GM23248 (cell line): Measurements from ENCODE around the gene MBNL1. TPM values are rescaled to one million over a fixed set of nuclear protein-coding genes. Genes with fewer than 3 reads are reported as not detected.

Source experiments
- DNase-seq: peaks from one replicate; pipeline ENCODE4 v3.0.0-alpha.2; 2015
- H2AFZ ChIP-seq: fragments of 200-600 bp; sonication (generic); 2 replicates; pipeline ENCODE4 v1.6.1; 2016; ENCODE audit warnings: antibody characterized with exemption
- H3F3A ChIP-seq: fragments of 200-600 bp; sonication (generic); 2 replicates; pipeline ENCODE4 v1.6.1; 2016; ENCODE audit warnings: mild to moderate bottlenecking, antibody characterized with exemption, mixed run types; ENCODE audit not compliant: insufficient read depth
- H3K27ac ChIP-seq: fragments of 200-600 bp; sonication (generic); 2 replicates; pipeline ENCODE4 v1.5.1; 2016; ENCODE audit warnings: mild to moderate bottlenecking
- H3K27me3 ChIP-seq: fragments of 200-600 bp; sonication (generic); replicated peaks from 2 replicates; pipeline ENCODE4 v1.6.1; 2016; ENCODE audit warnings: mild to moderate bottlenecking; ENCODE audit not compliant: insufficient read depth
- H3K36me3 ChIP-seq: fragments of 200-600 bp; sonication (generic); 2 replicates; pipeline ENCODE4 v1.6.1; 2016; ENCODE audit warnings: low read depth, mild to moderate bottlenecking
- H3K4me1 ChIP-seq: fragments of 200-600 bp; sonication (generic); 2 replicates; pipeline ENCODE4 v1.6.1; 2016; ENCODE audit warnings: mild to moderate bottlenecking; ENCODE audit not compliant: insufficient read depth
- H3K4me2 ChIP-seq: fragments of 200-600 bp; sonication (generic); one replicate; pipeline ENCODE4 v1.6.1; 2016; ENCODE audit warnings: mild to moderate bottlenecking; ENCODE audit not compliant: unreplicated experiment
- H3K4me3 ChIP-seq: fragments of 200-600 bp; sonication (generic); 2 replicates; pipeline ENCODE4 v1.5.1; 2016; ENCODE audit warnings: mild to moderate bottlenecking
- H3K79me2 ChIP-seq: fragments of 200-600 bp; sonication (generic); 2 replicates; pipeline ENCODE4 v1.6.1; 2016; ENCODE audit warnings: mild to moderate bottlenecking; ENCODE audit not compliant: insufficient read depth
- H3K9ac ChIP-seq: fragments of 200-600 bp; sonication (generic); 2 replicates; pipeline ENCODE4 v1.6.1; 2016; ENCODE audit warnings: mild to moderate bottlenecking
- H3K9me2 ChIP-seq: fragments of 200-600 bp; sonication (generic); 2 replicates; pipeline ENCODE4 v1.6.1; 2016; ENCODE audit warnings: mixed run types, mild to moderate bottlenecking, moderate library complexity; ENCODE audit not compliant: insufficient read depth
- H3K9me3 ChIP-seq: fragments of 200-600 bp; sonication (generic); one replicate; pipeline ENCODE4 v1.6.1; 2017; ENCODE audit warnings: low read depth
- H4K20me1 ChIP-seq: fragments of 200-600 bp; sonication (generic); 2 replicates; pipeline ENCODE4 v1.6.0; 2016; ENCODE audit not compliant: insufficient read depth
- EZH2 ChIP-seq: fragments of 200-600 bp; sonication (generic); IDR thresholded peaks from 2 replicates; pipeline ENCODE4 v1.6.1; 2018; ENCODE audit warnings: antibody characterized with exemption, mild to moderate bottlenecking; ENCODE audit not compliant: insufficient read depth, poor library complexity, severe bottlenecking
- EZH2phosphoT487 ChIP-seq: fragments of 200-600 bp; sonication (generic); IDR thresholded peaks from 2 replicates; pipeline ENCODE4 v1.6.1; 2018; ENCODE audit warnings: antibody characterized with exemption, moderate library complexity, mild to moderate bottlenecking, low read depth; ENCODE audit not compliant: insufficient read depth
- WGBS, 2 experiments: methylation state at CpG; one replicate each; pipeline ENCODE4 v1.1.6; 2015 to 2017; ENCODE audit warnings: low lambda C conversion rate in 2 of 2, low coverage in 1 of 2; ENCODE audit errors: missing lambda C conversion rate in 2 of 2; 5-methylcytosine and 5-hydroxymethylcytosine counted together
- in situ Hi-C: fragments of 300-500 bp; cut with MboI; formaldehyde crosslinking; loops from 2 replicates; pipeline ENCODE4 v1.15.0; 2020
- polyA plus RNA-seq: library from polyadenylated mRNA; unstranded; fragments of >200 nt; fragmentation: Nextera tagmentation; extraction: Ambion mirVana; gene quantifications from 2 replicates; pipeline ENCODE4 v1.2.1, GENCODE V29; 2016
- total RNA-seq: library from RNA; depleted of rRNA; stranded (reverse); fragments of >200 nt; shearing (Covaris generic); gene quantifications from 2 replicates; pipeline ENCODE4 v1.2.3, GENCODE V29; 2014

MBNL1 gene
- total and polyA plus RNA-seq, 2 experiments from 2014 or later: 89.5 to 262 TPM

DNA sequence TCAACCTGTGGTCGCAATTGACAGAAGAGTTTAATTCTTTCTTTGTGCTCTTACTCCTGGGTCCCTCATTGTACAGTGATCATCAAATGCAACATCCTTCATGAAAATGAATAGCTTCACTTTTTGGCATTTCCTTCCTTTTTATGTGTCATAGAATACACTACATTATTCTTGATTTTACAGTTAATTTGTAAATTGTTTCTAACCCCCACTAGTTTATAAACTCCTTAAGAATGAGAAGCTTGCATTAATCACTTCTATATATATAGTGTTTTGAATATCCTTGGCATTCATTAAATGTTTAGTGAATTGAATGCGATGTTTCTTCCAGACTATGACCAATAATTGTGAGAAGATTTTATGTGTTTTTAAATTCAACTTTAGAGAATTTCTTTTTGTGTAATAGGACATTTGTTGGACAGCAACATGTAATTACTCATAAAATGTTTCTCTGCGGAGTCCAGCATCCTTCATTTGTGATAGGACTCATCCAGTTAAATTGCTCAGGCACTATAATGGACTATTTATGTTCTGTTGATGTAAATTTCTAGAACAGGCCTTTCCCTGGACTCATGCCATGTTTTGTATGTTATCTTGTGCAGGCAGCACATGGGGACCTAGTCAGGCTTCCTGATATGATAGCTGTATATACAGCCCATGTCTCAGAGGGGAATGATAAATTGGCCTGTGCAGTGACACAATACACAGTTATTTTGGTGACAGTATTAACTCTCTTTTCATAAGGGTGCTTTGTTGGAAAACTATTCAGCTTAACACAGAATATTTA lies 51.3 kb downstream of the MBNL1 start:
- Histone ChIP-seq H4K20me1 (peaks cover 4% of the 10 kb centered on the region; the same call in 1 of the 2 replicates), H3K4me3 (no peak overlapping the region), H3K4me1 (peaks cover 83% of the 10 kb centered on the region), H3K79me2 (peaks cover 97% of the 10 kb centered on the region), H3K36me3 (0 out of 2 replicates have a peak, but pooled peaks cover 8% of the 10 kb centered on the region), H3K27me3 (no peaks in the 10 kb centered on the region), H3K27ac (peak overlapping the region; percentile 50), H3K4me2 (peak overlapping the region; percentile 50), H3K9me2 (no peaks in the 10 kb centered on the region), H3F3A (peaks cover 50% of the 10 kb centered on the region), H3K9me3 (no peaks in the 10 kb centered on the region), H2AFZ (no peak overlapping the region), H3K9ac (no peak overlapping the region)
- TF ChIP-seq EZH2: no peak
- TF ChIP-seq EZH2phosphoT487: no peak
- 38 to 40% methylated on average over 3 of the region's 3 CpGs for WGBS, 2 experiments
- DNase-seq: peak; percentile 67
- in situ Hi-C loops: no loop called here

DNA sequence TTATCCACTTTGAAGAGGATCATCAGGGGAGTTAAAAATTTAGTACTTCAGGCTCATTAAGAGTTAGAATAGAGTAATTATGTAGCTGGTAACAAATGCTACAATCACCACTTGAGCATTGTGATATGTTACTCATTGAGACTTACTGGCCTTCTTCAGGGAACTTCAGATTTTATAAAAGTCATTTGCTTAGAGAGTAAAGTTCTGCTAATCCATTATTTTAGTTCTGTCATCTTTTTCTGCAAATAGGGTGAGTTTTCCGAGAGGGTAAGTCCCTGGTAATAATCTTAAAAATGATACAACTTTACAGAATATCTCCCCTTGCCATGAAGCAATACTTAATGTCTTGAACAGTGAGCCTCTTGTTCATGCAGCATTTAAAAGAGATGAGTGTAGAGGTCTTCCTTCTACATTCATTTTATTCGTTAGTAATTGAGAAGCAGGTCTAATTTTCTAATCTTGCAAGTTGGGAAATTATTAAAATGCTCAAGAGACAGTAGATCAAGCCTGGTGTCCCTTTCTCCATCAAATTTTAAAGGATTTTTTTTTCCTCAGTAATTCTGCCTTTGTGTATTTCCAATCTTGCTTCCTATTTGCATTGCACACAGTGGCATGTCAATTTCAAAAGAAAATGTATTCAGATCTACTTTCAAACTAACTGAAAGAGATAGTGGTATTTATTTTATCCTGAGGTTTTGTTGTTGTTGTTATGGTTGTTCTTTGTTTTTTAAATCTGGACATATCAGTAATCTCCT lies 52.6 kb downstream of the MBNL1 start:
- Histone ChIP-seq H3K9me3 (no peaks in the 10 kb centered on the region), H3K36me3 (0 out of 2 replicates have a peak, but pooled peaks cover 3% of the 10 kb centered on the region), H3K27ac (peak overlapping the region; percentile 50), H3K27me3 (no peaks in the 10 kb centered on the region), H3F3A (peaks cover 50% of the 10 kb centered on the region), H3K4me2 (peak overlapping the region; percentile 50), H3K79me2 (peaks cover 97% of the 10 kb centered on the region), H3K4me3 (no peak overlapping the region), H2AFZ (no peak overlapping the region), H3K9ac (no peak overlapping the region), H4K20me1 (peaks cover 7% of the 10 kb centered on the region; the same call in 1 of the 2 replicates), H3K4me1 (peaks cover 72% of the 10 kb centered on the region), H3K9me2 (no peaks in the 10 kb centered on the region)
- TF ChIP-seq EZH2phosphoT487 (no peak), EZH2 (no peak)
- WGBS, 2 experiments: 59 to 68% methylated on average over 2 of the region's 2 CpGs
- DNase-seq: no peak
- in situ Hi-C loops: no loop called here

DNA sequence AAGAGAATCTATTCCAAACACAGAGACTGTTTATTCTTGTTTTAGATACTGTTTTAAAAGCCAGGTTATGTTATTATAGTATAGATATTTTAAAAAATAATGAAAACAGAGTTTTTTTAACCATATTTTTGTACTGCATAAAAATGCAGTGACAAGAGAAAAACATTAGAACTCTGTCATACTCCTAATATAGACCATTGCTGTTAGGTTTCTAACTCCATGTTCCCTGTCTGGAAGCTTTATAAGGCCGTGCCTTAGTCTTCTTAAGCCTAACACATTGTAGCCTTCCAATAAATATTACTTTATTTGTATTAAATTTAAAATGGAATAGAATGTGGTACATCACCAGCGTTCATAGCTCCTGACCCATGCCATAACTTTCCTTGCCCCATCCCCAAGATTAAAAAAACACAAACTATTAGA lies 53.2 kb downstream of the MBNL1 start:
- no peak for TF ChIP-seq EZH2phosphoT487
- Histone ChIP-seq H3K9me3 (no peaks in the 10 kb centered on the region), H4K20me1 (peaks cover 7% of the 10 kb centered on the region; the same call in 1 of the 2 replicates), H3F3A (peaks cover 50% of the 10 kb centered on the region), H3K79me2 (peaks cover 97% of the 10 kb centered on the region), H3K4me3 (no peak overlapping the region), H3K4me2 (no peak overlapping the region), H3K36me3 (0 out of 2 replicates have a peak, but pooled peaks cover 3% of the 10 kb centered on the region), H3K27me3 (no peaks in the 10 kb centered on the region), H3K9me2 (no peaks in the 10 kb centered on the region), H3K27ac (peak overlapping the region; percentile 50), H2AFZ (no peak overlapping the region), H3K4me1 (peaks cover 66% of the 10 kb centered on the region), H3K9ac (no peak overlapping the region)
- DNase-seq: no peak
- WGBS, 2 experiments: 95 to 98% methylated on average over 2 of the region's 2 CpGs
- in situ Hi-C loops: no loop called here

DNA sequence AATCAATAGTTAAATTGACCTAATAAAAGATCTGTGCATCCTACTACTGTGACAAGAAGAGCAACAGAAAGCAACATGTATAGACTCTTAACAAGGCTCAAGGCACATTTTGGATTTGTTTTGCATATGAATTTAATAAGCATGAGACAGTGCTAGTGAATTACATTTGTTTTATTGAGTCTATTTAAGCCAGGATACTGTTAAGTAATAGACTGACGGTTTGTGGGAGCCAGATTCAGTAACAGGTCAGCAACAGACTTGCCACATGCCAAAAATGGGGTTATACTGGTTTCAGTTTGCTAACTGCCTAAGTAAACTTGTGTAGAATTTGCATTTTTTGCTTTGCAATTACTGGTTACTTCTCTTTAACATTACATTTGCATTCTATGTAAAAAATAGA lies 54.0 kb downstream of the MBNL1 start:
- no peak overlapping the region for H2AFZ ChIP-seq
- H3K4me1 ChIP-seq: peaks cover 58% of the 10 kb centered on the region
- H3K9me3 ChIP-seq: no peaks in the 10 kb centered on the region
- H3K9ac ChIP-seq: no peak overlapping the region
- in situ Hi-C loops: no loop called here
- H4K20me1 ChIP-seq: peaks cover 4% of the 10 kb centered on the region; the same call in 1 of the 2 replicates
- TF ChIP-seq EZH2 (no peak), EZH2phosphoT487 (no peak)
- H3F3A ChIP-seq: peaks cover 46% of the 10 kb centered on the region
- H3K36me3 ChIP-seq: no peaks in the 10 kb centered on the region
- H3K27me3 ChIP-seq: no peaks in the 10 kb centered on the region
- WGBS, 2 experiments: 28 to 34% methylated on average over 1 of the region's 1 CpG
- no peaks in the 10 kb centered on the region for H3K9me2 ChIP-seq
- peaks cover 97% of the 10 kb centered on the region for H3K79me2 ChIP-seq
- H3K4me3 ChIP-seq: no peak overlapping the region
- peak overlapping the region; percentile 51 for H3K4me2 ChIP-seq
- DNase-seq: peak; percentile 46
- 0 out of 2 replicates have a peak overlapping the region, but pooled peaks have one; percentile 2 for H3K27ac ChIP-seq
